ENCODE results near the gene LCN10. TPM values are rescaled to one million over a fixed set of nuclear protein-coding genes. Genes with fewer than 3 reads are reported as not detected.
A peak's percentile ranks its signal among the peaks of the same experiment; 100 is the strongest.

LCN10 gene
- total and polyA plus RNA-seq, 12 donors = 0.44 to 144 (median 3.1) TPM

DNA sequence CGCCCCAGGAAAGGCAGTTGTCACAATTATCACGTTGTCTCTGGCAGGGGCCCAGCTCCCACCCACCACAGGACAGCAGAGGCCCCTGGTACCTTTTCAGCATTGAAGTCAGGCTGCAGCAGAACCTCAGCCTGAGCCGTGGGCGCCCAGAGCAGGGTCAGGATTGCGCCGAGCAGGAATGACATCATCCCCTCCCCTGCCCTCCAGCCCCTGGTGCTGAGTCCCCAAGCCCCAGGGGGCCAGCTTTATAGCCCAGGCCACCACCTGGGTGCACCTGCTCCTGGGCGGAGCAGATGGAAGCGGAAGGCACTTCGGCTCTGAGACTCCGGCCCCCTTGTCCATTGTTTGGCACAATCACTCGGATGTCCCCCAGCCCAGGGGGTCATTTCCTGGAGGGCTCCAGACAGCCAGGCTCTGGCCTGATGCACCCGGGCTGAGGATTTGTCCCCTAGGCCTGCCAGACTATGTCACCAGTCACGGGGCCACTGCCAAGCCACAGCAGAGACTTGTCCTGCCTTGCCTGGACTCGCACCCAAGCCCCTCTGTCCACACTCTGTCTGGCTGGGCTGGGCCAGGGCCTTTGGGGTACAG lies 21.7 kb upstream of the LCN10 start, which contains the start of gene LCN15:
LCN15 (minus strand) TSS at position 218 of the 591 bp plus-strand sequence; CDS start at position 188, 30 bp downstream.
- no peaks in the 10 kb centered on the region for H3K9me3 ChIP-seq
- 64 to 66% methylated on average over 14 of the region's 14 CpGs for WGBS, 2 donors
- intact Hi-C loops (cut with DNase I) = no loop called here
- no peak within 1 kb of the TSS for H3K4me3 ChIP-seq
- H3K27ac ChIP-seq = peak within 1 kb of the TSS in 6 of 10 donors; percentile 40 to 67 (median 52)
- ATAC-seq (peak; percentile 5 to 48 (median 28)), DNase-seq (no peak)
- H3K27me3 ChIP-seq = peaks cover 0 to 35% (median 11%) of the 10 kb centered on the region in 7 donors
- peaks cover 0 to 32% (median 8%) of the 10 kb centered on the region in 9 donors for H3K4me1 ChIP-seq
- no peaks in the 10 kb centered on the region for H3K36me3 ChIP-seq
- TF ChIP-seq, protein P1, sequence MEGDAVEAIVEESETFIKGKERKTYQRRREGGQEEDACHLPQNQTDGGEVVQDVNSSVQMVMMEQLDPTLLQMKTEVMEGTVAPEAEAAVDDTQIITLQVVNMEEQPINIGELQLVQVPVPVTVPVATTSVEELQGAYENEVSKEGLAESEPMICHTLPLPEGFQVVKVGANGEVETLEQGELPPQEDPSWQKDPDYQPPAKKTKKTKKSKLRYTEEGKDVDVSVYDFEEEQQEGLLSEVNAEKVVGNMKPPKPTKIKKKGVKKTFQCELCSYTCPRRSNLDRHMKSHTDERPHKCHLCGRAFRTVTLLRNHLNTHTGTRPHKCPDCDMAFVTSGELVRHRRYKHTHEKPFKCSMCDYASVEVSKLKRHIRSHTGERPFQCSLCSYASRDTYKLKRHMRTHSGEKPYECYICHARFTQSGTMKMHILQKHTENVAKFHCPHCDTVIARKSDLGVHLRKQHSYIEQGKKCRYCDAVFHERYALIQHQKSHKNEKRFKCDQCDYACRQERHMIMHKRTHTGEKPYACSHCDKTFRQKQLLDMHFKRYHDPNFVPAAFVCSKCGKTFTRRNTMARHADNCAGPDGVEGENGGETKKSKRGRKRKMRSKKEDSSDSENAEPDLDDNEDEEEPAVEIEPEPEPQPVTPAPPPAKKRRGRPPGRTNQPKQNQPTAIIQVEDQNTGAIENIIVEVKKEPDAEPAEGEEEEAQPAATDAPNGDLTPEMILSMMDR (IDR thresholded peaks at IDR 0.05) = no peak

DNA sequence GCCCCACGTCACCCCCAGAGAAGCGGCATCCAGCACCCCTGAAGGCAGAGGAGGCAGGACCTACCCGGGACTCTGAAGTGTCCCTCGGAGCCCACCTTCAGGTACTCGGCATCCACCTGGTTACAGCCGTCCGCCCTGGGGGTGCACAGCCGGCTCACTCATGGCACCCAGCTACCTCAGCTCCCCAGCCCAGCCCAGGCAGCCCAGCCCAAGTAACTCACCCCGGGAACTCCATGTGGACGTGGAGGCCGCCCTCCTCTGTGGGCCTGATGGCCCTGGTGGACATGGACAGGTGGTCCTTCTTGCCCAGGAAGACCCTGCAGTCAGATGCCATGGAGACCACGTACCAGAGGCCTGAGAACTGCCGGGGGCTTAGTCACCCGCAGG lies 20.9 kb upstream of the LCN10 start:
- ATAC-seq (peak in 1 of 8 donors; percentile 16), DNase-seq (no peak)
- 83 to 90% methylated on average over 12 to 14 of the region's 14 CpGs for WGBS, 2 donors
- Histone ChIP-seq H3K27me3 (peaks cover 0 to 35% (median 11%) of the 10 kb centered on the region in 7 donors), H3K27ac (peak overlapping the region in 1 of 10 donors; percentile 67), H3K4me1 (peaks cover 0 to 32% (median 8%) of the 10 kb centered on the region in 9 donors), H3K4me3 (no peak overlapping the region), H3K36me3 (no peaks in the 10 kb centered on the region), H3K9me3 (no peaks in the 10 kb centered on the region)
- TF ChIP-seq, protein P1 (IDR thresholded peaks at IDR 0.05) = no peak
- intact Hi-C loops (cut with DNase I) = no loop called here

DNA sequence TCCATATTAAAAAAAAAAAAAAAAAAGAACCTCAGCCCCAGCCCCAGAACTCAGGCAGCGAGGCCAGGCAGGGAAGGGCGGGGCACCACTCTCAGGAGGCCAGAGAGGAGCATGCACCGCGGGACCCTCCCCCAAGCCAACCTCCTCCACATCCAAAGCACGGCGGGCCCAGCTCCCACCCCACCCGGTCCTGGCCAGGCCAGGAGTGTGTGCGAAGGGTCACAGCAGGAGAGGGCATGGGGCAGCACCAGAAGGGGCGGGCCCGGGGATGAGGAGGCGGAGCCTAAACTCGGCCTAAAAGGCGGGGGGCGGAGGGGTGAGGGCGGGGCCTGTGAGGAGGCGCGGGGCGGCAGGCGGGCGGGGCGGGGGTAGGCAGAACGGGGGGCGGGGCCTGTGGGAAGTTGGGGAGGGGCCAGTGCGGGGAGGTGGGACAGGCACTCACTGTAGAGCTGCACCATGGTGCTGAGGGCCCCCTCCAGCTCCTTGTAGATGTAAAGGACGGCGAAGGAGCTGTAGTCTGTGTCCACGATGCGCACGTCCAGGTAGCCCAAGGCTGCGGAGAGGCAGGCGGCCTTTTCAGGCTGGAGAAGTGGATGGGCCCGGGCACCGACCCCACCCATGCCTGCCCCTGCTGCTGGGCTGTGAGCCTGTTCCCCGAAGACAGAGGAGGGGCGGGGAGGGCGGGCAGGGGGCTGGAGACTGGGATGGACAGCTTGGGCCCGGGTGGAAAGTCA lies 20.3 kb upstream of the LCN10 start:
- ATAC-seq (peak in 7 of 8 donors; percentile 7 to 47 (median 25)), DNase-seq (peak; percentile 42 to 69)
- WGBS, 2 donors = 12 to 22% methylated on average over 34 to 37 of the region's 37 CpGs
- TF ChIP-seq, protein P1 (IDR thresholded peaks at IDR 0.05) = no peak
- H3K4me1 ChIP-seq = peaks cover 0 to 32% (median 8%) of the 10 kb centered on the region in 9 donors
- no peaks in the 10 kb centered on the region for H3K9me3 ChIP-seq
- H3K4me3 ChIP-seq = no peak overlapping the region
- H3K27ac ChIP-seq = no peak overlapping the region
- intact Hi-C loops (cut with DNase I) = no loop called here
- no peaks in the 10 kb centered on the region for H3K36me3 ChIP-seq
- H3K27me3 ChIP-seq = peaks cover 0 to 34% (median 11%) of the 10 kb centered on the region in 7 donors

DNA sequence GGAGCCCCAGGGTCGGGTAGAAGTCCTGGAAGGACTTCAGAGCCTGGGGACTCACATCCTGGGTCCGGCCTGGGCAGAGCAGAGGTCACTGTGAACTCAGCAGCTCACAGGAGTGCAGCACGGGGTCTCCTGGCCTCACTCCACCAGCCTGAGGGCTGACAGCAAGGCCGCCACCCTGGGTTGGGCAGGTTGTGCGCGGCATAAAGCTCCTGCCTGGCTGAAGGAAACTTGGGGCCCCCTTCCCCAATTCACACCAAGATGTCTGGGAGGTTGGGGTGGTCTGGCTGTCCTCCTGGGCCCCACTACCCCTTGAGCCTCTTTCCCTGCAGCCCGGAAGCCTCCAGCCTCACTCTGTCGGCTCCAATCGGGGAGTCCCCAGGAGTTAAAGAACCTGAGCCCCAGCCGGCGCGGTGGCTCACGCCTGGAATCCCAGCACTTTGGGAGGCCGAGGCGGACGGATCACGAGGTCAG lies 19.5 kb upstream of the LCN10 start:
- ATAC-seq = no peak
- Histone ChIP-seq H3K4me1 (peaks cover 0 to 32% (median 8%) of the 10 kb centered on the region in 9 donors), H3K36me3 (no peaks in the 10 kb centered on the region), H3K27ac (no peak overlapping the region), H3K4me3 (no peak overlapping the region), H3K9me3 (no peaks in the 10 kb centered on the region), H3K27me3 (peaks cover 0 to 27% (median 4%) of the 10 kb centered on the region in 7 donors)
- TF ChIP-seq, protein P1 (IDR thresholded peaks at IDR 0.05) = no peak
- intact Hi-C loops (cut with DNase I) = no loop called here
- DNase-seq = no peak
- WGBS, 2 donors = 84 to 86% methylated on average over 17 of the region's 17 CpGs

Measured in heart right ventricle (tissue), 16 donors.